ENCODE measurements around the gene SPI1. TPM values are rescaled to one million over a fixed set of nuclear protein-coding genes. Genes with fewer than 3 reads are reported as not detected.

The SPI1 gene
- total RNA-seq, 1 experiment from 2014 or later: not detected

DNA sequence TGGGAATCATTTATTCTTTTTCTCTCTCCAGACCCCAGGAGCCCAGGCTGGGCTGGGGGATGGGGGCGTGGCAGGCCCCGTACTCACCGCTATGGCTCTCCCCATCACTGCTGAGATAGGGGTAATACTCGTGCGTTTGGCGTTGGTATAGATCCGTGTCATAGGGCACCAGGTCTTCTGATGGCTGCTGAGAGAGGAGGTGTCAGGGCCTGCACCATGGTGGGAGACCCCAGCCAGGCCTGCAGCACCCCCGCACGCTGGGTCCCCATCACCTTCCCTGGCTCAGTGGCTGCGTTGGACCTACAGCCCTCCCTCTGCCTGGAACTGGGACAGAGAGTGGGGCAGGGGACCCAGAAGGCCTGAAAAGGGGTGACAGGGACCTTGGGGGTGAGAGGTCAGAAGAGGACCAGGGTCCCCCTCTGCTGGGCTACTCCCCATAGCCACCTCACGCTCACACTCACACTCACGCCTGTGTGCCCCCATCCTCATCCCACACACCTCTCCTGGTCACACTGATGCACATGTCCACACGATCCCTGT lies 2.7 kb downstream of the SPI1 start:
- no peak overlapping the region for H2BK120ac ChIP-seq (ENCODE audit: low read depth, low read length, poor library complexity, severe bottlenecking)
- no peaks in the 10 kb centered on the region for H3K79me1 ChIP-seq (ENCODE audit: insufficient read depth, low read depth, low read length, poor library complexity, severe bottlenecking)
- H3T11ph ChIP-seq (ENCODE audit: low read length): no peak overlapping the region
- H3K27ac ChIP-seq (ENCODE audit: insufficient read length, low read depth, low read length): no peak overlapping the region
- H2BK15ac ChIP-seq (ENCODE audit: low read depth, low read length): no peak overlapping the region
- no peak overlapping the region for H3K9ac ChIP-seq (ENCODE audit: extremely low read depth, insufficient read length, low read length)
- Mint-ChIP-seq H3K4me3 (no peak overlapping the region), H3K9me3 (no peaks in the 10 kb centered on the region), H3K4me1 (peaks cover 3 to 4% of the 10 kb centered on the region in 2 experiments; a peak in 3 of 4 replicates), H3K27me3 (ENCODE audit: low read depth) (no peaks in the 10 kb centered on the region), H3K27ac (no peak overlapping the region), H3K36me3 (ENCODE audit: insufficient read depth in 1 of 3, low read depth in 3 of 3) (no peaks in the 10 kb centered on the region)
- H3K4me1 ChIP-seq (ENCODE audit: insufficient read depth, low read length): no peaks in the 10 kb centered on the region
- no peak overlapping the region for H3K56ac ChIP-seq (ENCODE audit: insufficient read length, low read depth, low read length)
- H4K20me1 ChIP-seq (ENCODE audit: control insufficient read depth, insufficient read depth, insufficient read length): no peaks in the 10 kb centered on the region
- H3K23me2 ChIP-seq (ENCODE audit: insufficient read length, low read depth, low read length, poor library complexity, severe bottlenecking): no peaks in the 10 kb centered on the region
- H4K5ac ChIP-seq (ENCODE audit: insufficient read length, low read depth, low read length): no peak overlapping the region
- no peak for DNase-seq
- no peak overlapping the region for H3K4ac ChIP-seq (ENCODE audit: low read depth, low read length)
- no peak overlapping the region for H2BK5ac ChIP-seq (ENCODE audit: insufficient read length, low read length)
- H3K27me3 ChIP-seq (ENCODE audit: insufficient read depth, low read length): no peaks in the 10 kb centered on the region
- H2AK5ac ChIP-seq (ENCODE audit: insufficient read length, low read length): no peak overlapping the region
- H2BK12ac ChIP-seq (ENCODE audit: insufficient read length, low read depth, low read length): no peak overlapping the region
- WGBS (ENCODE audit: extremely low coverage, insufficient read length, low lambda C conversion rate): no CpG with 5 or more reads among the region's 13 CpGs
- no peak overlapping the region for H2AFZ ChIP-seq (ENCODE audit: low read length)
- no peak overlapping the region for H3K14ac ChIP-seq (ENCODE audit: insufficient read depth, low read length)
- H3K23ac ChIP-seq (ENCODE audit: insufficient read length, low read depth, low read length): no peak overlapping the region
- H3K9me3 ChIP-seq (ENCODE audit: control insufficient read depth, low read depth, low read length): no peaks in the 10 kb centered on the region
- TF ChIP-seq CTCF (conservative IDR thresholded peaks at IDR 0.05): no peak
- H4K8ac ChIP-seq (replicated peaks; ENCODE audit: insufficient read length, low read depth, low read length): no peak overlapping the region
- H2BK20ac ChIP-seq (ENCODE audit: low read depth, low read length, poor library complexity, severe bottlenecking): no peak overlapping the region
- no peaks in the 10 kb centered on the region for H3K79me2 ChIP-seq (ENCODE audit: insufficient read depth, low read length)
- H3K18ac ChIP-seq (ENCODE audit: insufficient read length, low read depth, low read length): no peak overlapping the region
- no peak overlapping the region for H4K91ac ChIP-seq (ENCODE audit: insufficient read length, low read depth, low read length)
- no peak overlapping the region for H3K4me2 ChIP-seq (ENCODE audit: insufficient read depth, insufficient read length, low read length)
